Measurements from ENCODE around the gene FAF1.

GRCh38 chr1:50562106-50562505 is 398.0 kb downstream of the FAF1 start:
- TF ChIP-seq, protein P1, sequence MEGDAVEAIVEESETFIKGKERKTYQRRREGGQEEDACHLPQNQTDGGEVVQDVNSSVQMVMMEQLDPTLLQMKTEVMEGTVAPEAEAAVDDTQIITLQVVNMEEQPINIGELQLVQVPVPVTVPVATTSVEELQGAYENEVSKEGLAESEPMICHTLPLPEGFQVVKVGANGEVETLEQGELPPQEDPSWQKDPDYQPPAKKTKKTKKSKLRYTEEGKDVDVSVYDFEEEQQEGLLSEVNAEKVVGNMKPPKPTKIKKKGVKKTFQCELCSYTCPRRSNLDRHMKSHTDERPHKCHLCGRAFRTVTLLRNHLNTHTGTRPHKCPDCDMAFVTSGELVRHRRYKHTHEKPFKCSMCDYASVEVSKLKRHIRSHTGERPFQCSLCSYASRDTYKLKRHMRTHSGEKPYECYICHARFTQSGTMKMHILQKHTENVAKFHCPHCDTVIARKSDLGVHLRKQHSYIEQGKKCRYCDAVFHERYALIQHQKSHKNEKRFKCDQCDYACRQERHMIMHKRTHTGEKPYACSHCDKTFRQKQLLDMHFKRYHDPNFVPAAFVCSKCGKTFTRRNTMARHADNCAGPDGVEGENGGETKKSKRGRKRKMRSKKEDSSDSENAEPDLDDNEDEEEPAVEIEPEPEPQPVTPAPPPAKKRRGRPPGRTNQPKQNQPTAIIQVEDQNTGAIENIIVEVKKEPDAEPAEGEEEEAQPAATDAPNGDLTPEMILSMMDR (IDR thresholded peaks at IDR 0.05), result no peak
- no peak for TF ChIP-seq POLR2A (IDR thresholded peaks at IDR 0.05)
